Measurements from ENCODE around the gene SEC14L5.

SEC14L5 gene

GRCh38 chr16:5011637-5012036, 53.5 kb downstream of the SEC14L5 start:
- no peak for DNase-seq (ENCODE audit: low read depth, low spot score)

- DNase-seq (ENCODE audit: low read depth, low spot score) = no peak
These were observed 54.8 kb downstream of the SEC14L5 start for GRCh38 chr16:5012887-5013286.

- no peak for DNase-seq (ENCODE audit: low read depth, low spot score)
These were observed 57.2 kb downstream of the SEC14L5 start for GRCh38 chr16:5015351-5015750.

GRCh38 chr16:5015887-5016286, 57.8 kb downstream of the SEC14L5 start:
- DNase-seq (ENCODE audit: low read depth, low spot score) = no peak

- DNase-seq (ENCODE audit: low read depth, low spot score) = no peak
These were observed 59.0 kb downstream of the SEC14L5 start for GRCh38 chr16:5016967-5017677.

GRCh38 chr16:5017678-5017969, 59.5 kb downstream of the SEC14L5 start:
- no peak for DNase-seq (ENCODE audit: low read depth, low spot score)

GRCh38 chr16:5018793-5019192, 60.7 kb downstream of the SEC14L5 start:
- DNase-seq (ENCODE audit: low read depth, low spot score) = no peak

GRCh38 chr16:5019775-5020174, 61.6 kb downstream of the SEC14L5 start:
- no peak for DNase-seq (ENCODE audit: low read depth, low spot score)

- no peak for DNase-seq (ENCODE audit: low read depth, low spot score)
These were observed 62.4 kb downstream of the SEC14L5 start for GRCh38 chr16:5020551-5020950.

- no peak for DNase-seq (ENCODE audit: low read depth, low spot score)
These were observed 64.4 kb downstream of the SEC14L5 start for GRCh38 chr16:5022521-5022920.

- DNase-seq (ENCODE audit: low read depth, low spot score) = no peak
These were observed 66.5 kb downstream of the SEC14L5 start for GRCh38 chr16:5024632-5025031.

GRCh38 chr16:5025171-5025632, 67.1 kb downstream of the SEC14L5 start:
- no peak for DNase-seq (ENCODE audit: low read depth, low spot score)

GRCh38 chr16:5026664-5027063, 68.5 kb downstream of the SEC14L5 start:
- DNase-seq (ENCODE audit: low read depth, low spot score) = no peak

GRCh38 chr16:5027086-5027485, 69.0 kb downstream of the SEC14L5 start:
- no peak for DNase-seq (ENCODE audit: low read depth, low spot score)

- no peak for DNase-seq (ENCODE audit: low read depth, low spot score)
These were observed 69.6 kb downstream of the SEC14L5 start for GRCh38 chr16:5027575-5028235.

- DNase-seq (ENCODE audit: low read depth, low spot score) = no peak
These were observed 70.9 kb downstream of the SEC14L5 start for GRCh38 chr16:5028950-5029475.

- DNase-seq (ENCODE audit: low read depth, low spot score) = no peak
These were observed 72.2 kb downstream of the SEC14L5 start for GRCh38 chr16:5030251-5030870.

- DNase-seq (ENCODE audit: low read depth, low spot score) = no peak
These were observed 73.5 kb downstream of the SEC14L5 start for GRCh38 chr16:5031601-5032000.

GRCh38 chr16:5032748-5033167, 74.6 kb downstream of the SEC14L5 start:
- DNase-seq (ENCODE audit: low read depth, low spot score) = no peak

- no peak for DNase-seq (ENCODE audit: low read depth, low spot score)
These were observed 75.4 kb downstream of the SEC14L5 start, which contains the start of gene NAGPA for GRCh38 chr16:5033256-5034166. Gene NAGPA, minus strand, starts transcription at chr16:5033935. Its CDS starts 21 bp downstream, at chr16:5033914.

GRCh38 chr16:5034167-5034523, 76.0 kb downstream of the SEC14L5 start:
- DNase-seq (ENCODE audit: low read depth, low spot score) = no peak

- DNase-seq (ENCODE audit: low read depth, low spot score) = no peak
These were observed 77.7 kb downstream of the SEC14L5 start for GRCh38 chr16:5035909-5036227.
